AG04450 (cell line): ENCODE results near the gene PILRA. TPM values are rescaled to one million over a fixed set of nuclear protein-coding genes. Genes with fewer than 3 reads are reported as not detected.

ENCODE experiments used
- CTCF ChIA-PET: fragments of 300-600, 350-600 bp; formaldehyde crosslinking; extraction: SDS; loops from one replicate; lab custom pipeline; 2022; ENCODE audit warnings: antibody characterized with exemption, inconsistent platforms; lab: Charles Lee
- POLR2A ChIA-PET: fragments of 350-600 bp; formaldehyde crosslinking; extraction: SDS; loops from one replicate; lab custom pipeline; 2021; ENCODE audit warnings: antibody characterized with exemption, inconsistent platforms; lab: Yijun Ruan, JAX
- DNase-seq: peaks from one replicate; pipeline ENCODE4 v3.0.0-alpha.2; 2011; ENCODE audit warnings: low read depth, low spot score
- H3K27ac ChIP-seq: one replicate; pipeline ENCODE4 v1.5.1; 2012; ENCODE audit warnings: low read depth, low read length, control low read depth
- H3K27me3 ChIP-seq: one replicate; pipeline ENCODE4 v1.6.0; 2012; ENCODE audit warnings: low read length; ENCODE audit not compliant: control insufficient read depth, insufficient read depth
- H3K4me3 ChIP-seq: 2 replicates; pipeline ENCODE4 v1.5.1; 2011; ENCODE audit warnings: mild to moderate bottlenecking, low read depth, low read length, control low read depth
- H3K9me3 ChIP-seq: 2 replicates; pipeline ENCODE4 v1.5.1; 2012; ENCODE audit warnings: low read length; ENCODE audit not compliant: control insufficient read depth, insufficient read depth
- CTCF ChIP-seq: IDR thresholded peaks from 2 replicates; pipeline ENCODE4 v1.5.1; 2011; ENCODE audit warnings: low read depth, low read length, control low read depth, inconsistent platforms
- polyA plus RNA-seq: library from polyadenylated mRNA; depleted of rRNA; stranded (reverse); fragments of >200 nt; gene quantifications from 2 replicates; pipeline ENCODE4 v1.2.3, GENCODE V29; 2011

PILRA gene
- polyA plus RNA-seq, 1 experiment = 0.30 TPM

GRCh38 chr7:100384628-100385294, 11.5 kb downstream of the PILRA start:
- CTCF ChIA-PET = interaction anchor here (0.8 to 1.1 kb wide), 3 partner anchors 23 to 252 kb away, joined by 3 to 6 read pairs (median 3); no protein-coding TSS in a partner anchor
- no peak for TF ChIP-seq CTCF
- DNase-seq = no peak
- Histone ChIP-seq H3K9me3 (no peaks in the 10 kb centered on the region), H3K27me3 (peaks cover 4% of the 10 kb centered on the region), H3K27ac (no peak overlapping the region), H3K4me3 (no peak overlapping the region)
- POLR2A ChIA-PET = no interaction called here

DNA sequence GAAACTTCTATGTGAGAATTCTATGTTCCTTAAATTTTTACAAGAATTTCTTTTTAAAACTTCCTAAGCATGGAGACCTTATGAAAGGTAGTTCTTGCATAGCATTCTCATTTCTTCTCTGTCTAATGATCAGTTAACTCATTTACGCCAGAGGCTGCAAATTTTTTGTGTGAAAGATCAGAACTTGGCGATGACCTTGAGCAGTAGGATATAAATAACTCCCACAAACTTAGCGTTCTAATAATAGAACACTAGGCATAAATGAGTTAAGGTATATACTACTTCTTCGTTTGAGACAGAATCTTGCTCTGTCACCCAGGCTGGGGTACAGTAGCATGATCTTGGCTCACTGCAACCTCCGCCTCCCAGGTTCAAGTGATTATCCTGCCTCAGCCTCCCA, 13.7 kb downstream of the PILRA start:
- CTCF ChIA-PET = interaction anchor here (0.6 to 2.4 kb wide), 2 partner anchors 20 to 27 kb away, joined by 7 to 9 read pairs; no protein-coding TSS in a partner anchor
- POLR2A ChIA-PET = no interaction called here
- H3K9me3 ChIP-seq = no peaks in the 10 kb centered on the region
- DNase-seq = no peak
- H3K4me3 ChIP-seq = no peak overlapping the region
- H3K27me3 ChIP-seq = peaks cover 16% of the 10 kb centered on the region
- no peak overlapping the region for H3K27ac ChIP-seq
- no peak for TF ChIP-seq CTCF

DNA sequence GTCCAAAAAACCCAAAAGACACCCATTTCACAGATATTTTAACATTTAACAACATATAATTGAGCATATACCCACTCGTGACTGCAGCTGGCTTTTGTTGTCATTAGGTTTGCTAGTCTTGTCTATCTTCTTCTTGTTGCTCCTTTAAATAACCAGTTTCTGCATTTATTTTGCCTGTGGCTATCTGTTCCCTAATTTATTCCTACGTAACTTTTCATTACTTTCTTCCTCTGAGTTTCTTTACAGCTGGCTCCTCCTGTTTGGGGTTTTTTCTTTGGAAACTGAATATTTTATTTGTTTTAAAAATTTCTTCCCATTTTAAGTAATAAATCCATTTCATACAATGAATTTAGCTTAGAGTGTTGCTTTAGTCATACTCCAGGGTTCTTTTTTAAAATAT, 14.4 kb downstream of the PILRA start:
- CTCF ChIA-PET = interaction anchor here (0.6 to 2.4 kb wide), 2 partner anchors 20 to 371 kb away, joined by 3 to 9 read pairs; no protein-coding TSS in a partner anchor
- POLR2A ChIA-PET = no interaction called here

GRCh38 chr7:100389437-100390088, 16.3 kb downstream of the PILRA start:
- POLR2A ChIA-PET = no interaction called here
- H3K27me3 ChIP-seq = peaks cover 34% of the 10 kb centered on the region
- CTCF ChIA-PET = interaction anchor here (0.9 kb wide), 1 partner anchor 17 kb away, joined by 3 read pairs; no protein-coding TSS in a partner anchor
- H3K27ac ChIP-seq = no peak overlapping the region
- no peak for DNase-seq
- no peak for TF ChIP-seq CTCF
- 0 out of 2 replicates have a peak, but pooled peaks cover 4% of the 10 kb centered on the region for H3K9me3 ChIP-seq
- H3K4me3 ChIP-seq = no peak overlapping the region

More for the DNA sequence above, 14.4 kb downstream of the PILRA start:
- H3K27ac ChIP-seq = no peak overlapping the region
- no peaks in the 10 kb centered on the region for H3K9me3 ChIP-seq
- H3K27me3 ChIP-seq = peaks cover 21% of the 10 kb centered on the region
- H3K4me3 ChIP-seq = no peak overlapping the region
- no peak for DNase-seq
- no peak for TF ChIP-seq CTCF
